Adrenal gland (tissue), 12 donors: ENCODE data around the gene MCCC1. TPM values are rescaled to one million over a fixed set of nuclear protein-coding genes. Genes with fewer than 3 reads are reported as not detected.

Experiments used
- DNase-seq, 7 donors: peaks; one replicate each; pipeline ENCODE4 v3.0.0-alpha.2; 2019 to 2020
- H3K27ac ChIP-seq, 5 donors: fragments of 200-600 bp; sonication (generic) in 4 of 5; 1 replicate in 3 of 5; 2 replicates in 2 of 5; pipeline versions ENCODE4 v1.5.1 to v1.8.0; 2016 to 2020; ENCODE audit warnings: mild to moderate bottlenecking in 1 of 5
- H3K27me3 ChIP-seq: fragments of 200-600 bp; 2 replicates; pipeline ENCODE4 v1.8.0; 2021
- H3K36me3 ChIP-seq, 2 donors: fragments of 200-600 bp; replicated peaks in 1 of 2; 1 replicate in 1 of 2; 2 replicates in 1 of 2; pipeline versions ENCODE4 v1.5.1 to v1.8.0; 2018 to 2022
- H3K4me1 ChIP-seq, 2 donors: fragments of 200-600 bp; replicated peaks in 1 of 2; 1 replicate in 1 of 2; 2 replicates in 1 of 2; pipeline versions ENCODE4 v1.5.1 to v1.8.0; 2018 to 2021
- H3K4me3 ChIP-seq, 4 donors: fragments of 200-600 bp; sonication (generic) in 3 of 4; one replicate each; pipeline ENCODE4 v1.5.1; 2016 to 2018
- H3K9me3 ChIP-seq, 3 donors: fragments of 200-600 bp; sonication (generic) in 1 of 3; replicated peaks in 1 of 3; 1 replicate in 2 of 3; 2 replicates in 1 of 3; pipeline versions ENCODE4 v1.5.1 to v1.8.0; 2016 to 2021
- CTCF ChIP-seq, 6 experiments: fragments of 450-650 bp in 4 of 6; fragments of 200-600 bp in 2 of 6; sonication (generic) in 1 of 6; IDR thresholded peaks; 1 replicate in 5 of 6; 2 replicates in 1 of 6; pipeline versions ENCODE4 v1.5.1 to v1.8.0; 2016 to 2021; ENCODE audit warnings: antibody characterized with exemption in 6 of 6, mild to moderate bottlenecking in 2 of 6, moderate library complexity in 1 of 6
- POLR2A ChIP-seq, 2 donors: fragments of 450-650 bp; IDR thresholded peaks; one replicate each; pipeline ENCODE4 v1.6.1; 2017; ENCODE audit warnings: antibody characterized with exemption in 2 of 2, mild to moderate bottlenecking in 2 of 2, moderate library complexity in 1 of 2
- WGBS, 4 donors: extraction: QIAGEN DNeasy Blood & Tissue Kit in 2 of 4; methylation state at CpG; one replicate each; pipeline versions ENCODE4 v1.1.5 to v1.1.7; 2013 to 2017; 5-methylcytosine and 5-hydroxymethylcytosine counted together
- intact Hi-C, 2 donors: fragments of 100-400 bp; cut with DNase I; formaldehyde crosslinking; loops; one replicate each; pipeline versions ENCODE4 v1.14.1 to v1.15.0; 2022 to 2023
- polyA plus RNA-seq, 3 donors: library from polyadenylated mRNA; stranded (reverse); fragments of 200-250 nt in 2 of 3; fragments of 350-450 nt in 1 of 3; fragmentation: Illumina TruSeq in 1 of 3; extraction: RNeasy Lipid Tissue Mini Kit (QIAGEN cat#74804) in 1 of 3; gene quantifications; one replicate each; pipeline ENCODE4 v1.2.3, GENCODE V29; 2013 to 2014
- total RNA-seq, 9 donors: library from RNA; depleted of rRNA in 4 of 9; stranded (reverse); fragments of >200 nt in 4 of 9; fragments of 120-200 nt in 1 of 9; fragmentation: NEBNext Ultra II Directional in 1 of 9; extraction: Animal tissue kit (Norgen Biotek cat#: 25700) in 1 of 9; gene quantifications; one replicate each; pipeline versions ENCODE4 v1.1.0 to v1.2.4, GENCODE V29; 2013 to 2023
- donor health status: healthy with polysubstance abuse.
- donor health status: Bipolar disorder and iron deficiency.
- donor health status: DM: yes; HTN: yes; CAD: no.
- donor health status: DM: no; HTN: no; CAD: no.
- donor health status: DM: no; HTN: no; CAD: no.
- donor health status: DM: yes; HTN: yes; CAD: no.

The MCCC1 gene
- total and polyA plus RNA-seq, 12 donors, result 40.9 to 137 (median 53.5) TPM

GRCh38 chr3:183142199-183142598, 42.9 kb upstream of the MCCC1 start:
- intact Hi-C loops, result no loop called here
- Histone ChIP-seq H3K4me3 (no peak overlapping the region), H3K4me1 (no peaks in the 10 kb centered on the region), H3K9me3 (no peaks in the 10 kb centered on the region), H3K36me3 (no peaks in the 10 kb centered on the region), H3K27me3 (no peaks in the 10 kb centered on the region), H3K27ac (no peak overlapping the region)
- DNase-seq, result no peak
- 69 to 76% (median 70%) methylated on average over 11 of the region's 11 CpGs for WGBS, 4 donors
- no peak for TF ChIP-seq POLR2A (IDR thresholded peaks at IDR 0.05)
- TF ChIP-seq CTCF (IDR thresholded peaks at IDR 0.05), result no peak

GRCh38 chr3:183134844-183135243, 35.5 kb upstream of the MCCC1 start:
- H3K4me3 ChIP-seq, result no peak overlapping the region
- H3K27ac ChIP-seq, result no peak overlapping the region
- WGBS, 4 donors, result 78 to 91% (median 83%) methylated on average over 2 of the region's 2 CpGs
- TF ChIP-seq CTCF (IDR thresholded peaks at IDR 0.05) (no peak), POLR2A (IDR thresholded peaks at IDR 0.05) (no peak)
- DNase-seq, result no peak
- intact Hi-C loops, result no loop called here
- no peaks in the 10 kb centered on the region for H3K36me3 ChIP-seq
- no peaks in the 10 kb centered on the region for H3K27me3 ChIP-seq
- H3K4me1 ChIP-seq, result no peaks in the 10 kb centered on the region
- H3K9me3 ChIP-seq, result no peaks in the 10 kb centered on the region

DNA sequence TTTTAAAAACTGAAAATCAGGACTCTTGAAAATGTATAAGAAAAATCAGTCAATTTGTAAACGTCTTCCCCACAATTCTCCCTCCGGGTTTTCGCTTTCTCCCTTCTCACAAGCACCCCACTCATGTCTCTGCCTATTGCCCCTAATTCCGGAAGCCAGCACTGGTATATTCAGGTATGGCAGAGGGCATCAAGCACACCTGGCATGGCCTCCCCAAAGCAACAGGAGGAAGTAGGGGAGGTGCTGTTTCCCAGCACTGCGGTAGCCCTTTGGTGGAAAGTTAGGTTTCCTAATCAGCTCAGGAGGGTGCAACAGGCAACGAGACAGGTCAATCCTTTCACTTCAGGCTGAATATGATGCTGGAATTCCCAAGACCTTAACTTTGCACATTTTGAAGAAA, 33.1 kb upstream of the MCCC1 start:
- Histone ChIP-seq H3K27me3 (no peaks in the 10 kb centered on the region), H3K27ac (no peak overlapping the region), H3K4me3 (no peak overlapping the region), H3K36me3 (no peaks in the 10 kb centered on the region), H3K4me1 (no peaks in the 10 kb centered on the region), H3K9me3 (peaks cover 0 to 12% (median 10%) of the 10 kb centered on the region in 3 donors)
- DNase-seq, result no peak
- intact Hi-C loops, result no loop called here
- 50 to 68% (median 56%) methylated on average over 6 of the region's 6 CpGs for WGBS, 4 donors
- TF ChIP-seq POLR2A (IDR thresholded peaks at IDR 0.05) (no peak), CTCF (IDR thresholded peaks at IDR 0.05) (no peak)

GRCh38 chr3:183131735-183132134, 32.4 kb upstream of the MCCC1 start:
- Histone ChIP-seq H3K4me3 (no peak overlapping the region), H3K9me3 (peaks cover 0 to 12% (median 10%) of the 10 kb centered on the region in 3 donors), H3K4me1 (no peaks in the 10 kb centered on the region), H3K27ac (no peak overlapping the region), H3K36me3 (no peaks in the 10 kb centered on the region), H3K27me3 (no peaks in the 10 kb centered on the region)
- no peak for TF ChIP-seq POLR2A (IDR thresholded peaks at IDR 0.05)
- no peak for TF ChIP-seq CTCF (IDR thresholded peaks at IDR 0.05)
- no peak for DNase-seq
- WGBS, 4 donors, result 52 to 70% (median 60%) methylated on average over 4 of the region's 4 CpGs
- intact Hi-C loops, result no loop called here
